ENCODE measurements around the gene PIP4K2C.

The PIP4K2C gene

GRCh38 chr12:57590864-57591781 lies at the start of gene PIP4K2C:
PIP4K2C (plus strand) TSS chr12:57591192; CDS start chr12:57591290, 98 bp downstream.
- peak; percentile 90 for DNase-seq

DNA sequence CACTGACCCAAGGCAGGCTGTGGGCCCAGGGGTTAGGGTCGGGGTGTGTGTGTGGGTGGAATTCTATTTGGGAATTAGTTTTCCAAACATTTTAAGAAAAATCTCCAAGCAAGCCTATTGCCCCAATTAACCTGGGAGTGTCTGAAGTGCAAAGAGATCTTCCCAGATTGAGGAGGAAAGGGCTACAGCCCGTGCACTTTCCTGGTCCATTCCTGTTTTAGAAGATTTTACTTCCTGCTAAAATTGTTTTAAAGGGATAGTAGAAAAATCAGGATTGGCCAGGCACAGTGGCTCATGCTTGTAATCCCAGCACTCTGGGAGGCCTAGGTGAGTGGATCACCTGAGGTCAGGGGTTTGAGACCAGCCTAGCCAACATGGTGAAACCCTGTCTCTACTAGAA lies 49.3 kb upstream of the PIP4K2C start:
- DNase-seq, result no peak

DNA sequence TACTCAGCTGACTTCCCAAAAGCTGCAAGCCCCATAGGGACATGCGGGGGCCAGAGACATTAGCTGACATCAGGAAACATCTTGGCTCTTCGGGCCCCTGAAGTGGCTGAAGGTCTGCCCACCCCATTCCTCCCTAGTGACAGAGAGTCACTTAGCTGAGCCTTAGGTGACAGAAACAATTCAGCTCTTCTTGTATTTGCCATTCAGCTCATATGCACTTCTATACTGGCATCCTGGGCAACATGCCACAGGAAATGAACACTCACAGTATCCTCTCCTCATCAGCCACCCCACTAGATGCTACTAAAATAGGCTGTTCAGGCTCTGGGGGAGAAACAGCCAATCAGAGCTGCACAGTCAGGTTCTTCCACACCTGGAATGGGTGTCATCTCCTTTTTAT lies 47.4 kb upstream of the PIP4K2C start:
- DNase-seq, result no peak

- no peak for DNase-seq
Observed at GRCh38 chr12:57545809-57546437, 45.1 kb upstream of the PIP4K2C start.

DNA sequence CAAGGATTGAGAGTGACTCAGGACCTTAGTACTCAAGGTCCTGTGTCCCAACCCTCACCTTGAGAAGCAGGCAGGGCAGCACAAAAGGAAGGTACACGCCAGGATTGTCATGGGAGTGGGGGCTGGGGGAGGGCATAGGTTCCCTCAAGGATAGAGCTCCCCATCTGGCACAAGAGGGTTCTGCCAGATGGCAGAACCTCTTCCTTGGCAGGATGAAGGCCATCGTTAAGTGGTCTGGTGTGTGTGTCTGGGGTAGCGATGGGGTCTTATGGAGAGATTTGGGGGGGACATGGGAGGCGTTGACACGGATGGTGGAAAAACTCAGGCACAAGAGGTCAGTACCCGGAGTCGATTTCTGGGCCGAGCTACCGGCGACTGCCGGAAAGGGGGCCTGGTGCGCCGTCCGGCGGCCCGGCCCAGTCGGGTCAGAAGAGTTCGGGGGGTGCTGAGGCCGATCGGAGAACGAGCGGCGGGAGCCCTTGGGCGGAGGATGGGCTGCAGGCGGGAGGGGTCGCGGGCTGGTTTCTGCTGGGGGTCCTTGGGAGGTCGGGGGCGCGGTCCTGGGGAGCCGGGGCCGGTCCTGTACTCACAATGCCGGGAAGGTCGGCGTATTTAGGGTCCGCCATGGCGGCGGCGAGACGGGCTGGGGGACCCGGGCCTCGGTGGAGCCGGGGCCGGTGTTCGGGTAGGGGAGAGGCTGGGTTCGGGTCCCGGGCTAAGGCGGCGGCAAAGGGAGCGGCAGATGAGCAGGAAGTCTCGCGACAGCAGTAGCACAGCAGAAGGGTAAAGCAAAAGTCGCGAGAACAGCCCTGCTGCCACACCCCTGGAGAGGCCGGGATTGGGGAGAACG lies 44.3 kb upstream of the PIP4K2C start, which contains the start of gene DCTN2:
Gene DCTN2, minus strand, starts transcription at position 755 of the 850 bp plus-strand sequence. Its CDS starts 129 bp downstream, at position 626.
- peak; percentile 99 for DNase-seq

- DNase-seq, result no peak
Observed at GRCh38 chr12:57547288-57548012, 43.5 kb upstream of the PIP4K2C start.

DNA sequence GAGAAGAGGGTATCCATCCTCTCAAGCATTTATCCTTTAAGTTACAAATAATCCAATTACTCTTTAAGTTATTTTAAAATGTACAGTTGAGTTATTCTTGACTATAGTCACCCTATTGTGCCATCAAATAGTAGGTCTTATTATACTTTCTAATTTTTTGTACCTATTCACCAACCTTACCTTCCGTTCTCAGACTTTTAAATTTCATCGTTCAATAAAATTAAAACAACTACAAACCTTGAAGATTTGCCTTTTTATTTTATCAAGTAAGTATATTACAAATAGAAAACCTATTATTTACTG lies 43.0 kb upstream of the PIP4K2C start:
- DNase-seq, result no peak

DNA sequence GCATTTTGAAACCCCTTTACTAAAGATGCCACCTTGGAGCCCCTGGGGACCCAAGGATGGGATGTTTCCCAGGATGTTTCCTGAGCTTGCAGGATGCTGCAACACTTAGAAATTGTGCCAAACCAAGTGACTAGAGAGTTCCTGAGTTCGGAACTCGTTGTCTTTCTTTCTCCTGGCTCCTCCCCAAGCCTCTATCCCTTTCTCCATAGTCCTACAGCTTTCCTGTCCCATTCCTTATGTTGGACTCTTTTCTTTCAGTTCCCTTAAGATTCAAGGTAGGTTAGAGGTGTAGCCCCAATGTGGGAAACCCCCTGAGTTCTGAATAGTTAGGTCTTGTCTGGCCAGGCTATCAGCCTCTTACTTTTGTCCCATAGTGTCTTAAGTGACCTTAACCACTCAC lies 42.5 kb upstream of the PIP4K2C start:
- DNase-seq, result peak; percentile 53

GRCh38 chr12:57549203-57549908 lies 41.6 kb upstream of the PIP4K2C start:
- DNase-seq, result no peak

GRCh38 chr12:57549909-57550640 lies 40.9 kb upstream of the PIP4K2C start, which contains the start of gene KIF5A:
KIF5A (plus strand) TSS chr12:57550044; CDS start chr12:57550272, 228 bp downstream.
- DNase-seq, result peak; percentile 62

- no peak for DNase-seq
Observed at GRCh38 chr12:57550641-57551549, 40.1 kb upstream of the PIP4K2C start.

- DNase-seq, result no peak
Observed at GRCh38 chr12:57551637-57552305, 39.2 kb upstream of the PIP4K2C start.

GRCh38 chr12:57552306-57552651 lies 38.7 kb upstream of the PIP4K2C start:
- peak; percentile 57 for DNase-seq

DNA sequence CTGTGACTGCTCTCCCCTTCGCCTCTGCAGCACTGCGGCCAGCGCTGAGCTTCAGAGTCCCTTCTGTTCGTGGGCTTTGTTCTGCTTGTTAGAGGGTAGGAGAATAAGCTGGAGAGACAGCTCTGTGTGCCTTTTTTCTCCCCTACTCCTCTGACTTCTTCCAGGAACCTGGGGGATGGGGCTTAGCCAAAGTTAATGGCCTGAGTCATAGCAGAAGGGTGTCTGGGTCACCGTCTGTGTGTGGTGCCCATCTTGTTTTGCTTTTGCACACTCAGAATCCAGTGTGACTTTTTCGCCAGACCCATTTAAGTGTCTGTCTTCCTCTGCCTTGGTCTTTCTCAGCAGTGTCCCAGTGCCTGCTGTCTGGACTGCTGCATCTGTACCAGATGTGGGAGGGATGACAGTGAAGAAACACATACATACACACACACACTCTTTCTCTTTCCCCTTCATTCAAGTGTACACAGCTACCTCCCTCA lies 38.1 kb upstream of the PIP4K2C start:
- DNase-seq, result peak; percentile 67

DNA sequence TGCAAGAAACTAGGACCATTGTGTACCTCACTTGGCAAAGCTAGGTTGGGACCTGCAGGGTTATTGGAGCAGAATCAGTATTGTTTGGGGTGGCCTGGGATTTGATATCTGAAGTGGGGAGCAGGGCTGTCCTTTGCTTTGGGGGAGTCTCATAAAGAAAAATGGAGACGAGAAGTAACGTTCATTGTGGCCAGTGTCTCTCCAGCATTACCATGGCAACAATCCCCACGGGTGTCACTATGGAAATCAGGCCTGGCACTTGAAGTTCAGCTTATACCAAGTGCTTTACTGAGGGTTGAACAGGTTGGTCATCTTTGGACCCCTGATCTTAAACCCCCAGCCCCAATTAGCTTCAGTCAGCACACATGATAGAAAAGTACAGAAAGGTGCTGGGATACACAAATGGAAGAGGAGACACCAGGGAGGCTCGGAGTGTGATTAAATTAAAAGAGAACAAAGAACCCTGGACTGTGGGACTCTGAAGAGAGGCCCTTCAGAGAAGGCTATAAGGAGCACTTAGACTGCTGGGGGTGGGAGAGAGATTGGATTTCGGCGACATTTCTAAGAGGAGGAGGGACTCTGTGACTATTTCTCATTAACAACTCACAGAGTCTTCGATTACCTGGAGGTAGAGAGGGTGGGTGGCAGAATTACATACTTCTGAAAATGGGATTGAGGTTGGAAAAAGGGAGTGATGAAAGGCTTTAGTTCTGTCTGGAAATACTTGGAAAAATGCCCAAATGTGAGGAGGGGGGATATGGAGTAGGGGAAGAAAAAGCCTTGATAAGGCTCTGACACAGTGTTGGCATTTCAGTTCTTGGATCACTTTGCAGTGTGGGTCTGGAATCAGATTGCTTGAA lies 37.4 kb upstream of the PIP4K2C start:
- no peak for DNase-seq

DNA sequence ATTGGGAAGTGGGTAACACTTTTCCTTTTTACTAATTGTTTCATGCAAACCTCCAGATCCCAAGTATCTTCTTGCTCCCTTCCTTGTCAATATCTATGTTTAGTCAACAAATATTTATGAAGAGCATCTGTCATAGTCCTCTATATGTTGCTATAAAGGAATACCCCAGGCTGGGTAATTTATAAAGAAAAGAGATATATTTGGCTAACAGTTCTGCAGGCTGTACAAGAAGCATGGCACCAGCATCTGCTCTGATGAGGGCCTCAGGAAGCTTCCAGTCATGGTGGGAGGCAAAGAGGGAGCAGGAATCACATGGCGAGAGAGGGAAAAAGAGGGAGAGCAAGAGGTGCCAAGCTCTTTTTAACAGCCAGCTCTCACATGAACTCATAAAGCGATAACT lies 36.5 kb upstream of the PIP4K2C start:
- DNase-seq, result no peak

- no peak for DNase-seq
Observed at GRCh38 chr12:57554897-57555296, 36.1 kb upstream of the PIP4K2C start.

- DNase-seq, result no peak
Observed at GRCh38 chr12:57558864-57559263, 32.1 kb upstream of the PIP4K2C start.
